PC-3 (cell line): ENCODE results near the gene KEAP1. TPM values are rescaled to one million over a fixed set of nuclear protein-coding genes. Genes with fewer than 3 reads are reported as not detected.

Source experiments
- ATAC-seq: fragments of 200-7000 bp; cut with Tn5 transposase; 2 replicates; pipeline ENCODE4 v1.9.1; 2020; ENCODE audit warnings: mild to moderate bottlenecking, moderate library complexity
- BruUV-seq: library from RNA; stranded (reverse); fragments of 400-500 nt; replicated peaks from 2 replicates; lab custom pipeline; 2021; lab: Mats Ljungman, UMichigan
- CTCF ChIA-PET: fragments of 300-600 bp; sonication (Branson Sonifier 250); formaldehyde crosslinking; loops from one replicate; lab custom pipeline; 2022; ENCODE audit warnings: antibody characterized with exemption; lab: Charles Lee
- POLR2A ChIA-PET: fragments of 300-600 bp; sonication (Branson Sonifier 250); formaldehyde crosslinking; loops from one replicate; lab custom pipeline; 2022; ENCODE audit warnings: antibody characterized with exemption; ENCODE audit not compliant: unreplicated experiment; lab: Charles Lee
- DNase-seq: peaks from one replicate; pipeline ENCODE4 v3.0.0-alpha.2; 2015
- H2AFZ ChIP-seq: fragments of 300-600 bp; sonication (generic); 2 replicates; pipeline ENCODE4 v1.6.0; 2016; ENCODE audit warnings: antibody characterized with exemption, low read length
- H3F3A ChIP-seq: fragments of 300-600 bp; sonication (generic); one replicate; pipeline ENCODE4 v1.6.0; 2017; ENCODE audit warnings: antibody characterized with exemption, low read length, control low read depth, mild to moderate bottlenecking; ENCODE audit not compliant: unreplicated experiment
- H3K27ac ChIP-seq: fragments of 300-600 bp; sonication (generic); 2 replicates; pipeline ENCODE4 v1.5.1; 2016; ENCODE audit warnings: mild to moderate bottlenecking, low read length
- H3K27me3 ChIP-seq: fragments of 300-600 bp; sonication (generic); 2 replicates; pipeline ENCODE4 v1.6.1; 2016; ENCODE audit warnings: low read length, mixed read lengths
- H3K36me3 ChIP-seq: fragments of 300-600 bp; sonication (generic); 2 replicates; pipeline ENCODE4 v1.6.1; 2016; ENCODE audit warnings: low read depth, mixed run types, low read length, mixed read lengths
- H3K4me1 ChIP-seq: fragments of 300-600 bp; sonication (generic); 2 replicates; pipeline ENCODE4 v1.5.1; 2016; ENCODE audit warnings: low read length; ENCODE audit not compliant: insufficient read depth
- H3K4me2 ChIP-seq: fragments of 300-600 bp; sonication (generic); 2 replicates; pipeline ENCODE4 v1.6.0; 2016; ENCODE audit warnings: low read length
- H3K4me3 ChIP-seq: fragments of 300-600 bp; sonication (generic); 2 replicates; pipeline ENCODE4 v1.5.1; 2016; ENCODE audit warnings: mild to moderate bottlenecking, low read length, mixed read lengths
- H3K79me2 ChIP-seq: fragments of 300-600 bp; sonication (generic); 2 replicates; pipeline ENCODE4 v1.6.1; 2017; ENCODE audit warnings: low read length, mixed read lengths
- H3K9ac ChIP-seq: fragments of 300-600 bp; sonication (generic); 2 replicates; pipeline ENCODE4 v1.6.0; 2016; ENCODE audit warnings: mild to moderate bottlenecking, low read length
- H3K9me2 ChIP-seq: fragments of 300-600 bp; sonication (generic); replicated peaks from 2 replicates; pipeline ENCODE4 v1.6.1; 2016; ENCODE audit warnings: mixed run types, low read length, mixed read lengths
- H3K9me3 ChIP-seq: fragments of 300-600 bp; sonication (generic); 2 replicates; pipeline ENCODE4 v1.6.1; 2016; ENCODE audit warnings: low read length, mixed read lengths
- H4K20me1 ChIP-seq: fragments of 300-600 bp; sonication (generic); 2 replicates; pipeline ENCODE4 v1.6.1; 2016; ENCODE audit warnings: low read length, mixed read lengths
- EZH2 ChIP-seq: fragments of 300-600 bp; sonication (generic); IDR thresholded peaks from one replicate; pipeline ENCODE4 v1.6.1; 2017; ENCODE audit warnings: antibody characterized with exemption, mild to moderate bottlenecking, low read length; ENCODE audit not compliant: unreplicated experiment
- EZH2phosphoT487 ChIP-seq: fragments of 300-600 bp; sonication (generic); IDR thresholded peaks from 2 replicates; pipeline ENCODE4 v1.6.1; 2018; ENCODE audit warnings: mild to moderate bottlenecking, antibody characterized with exemption, low read length, borderline replicate concordance
- intact Hi-C: fragments of 100-400 bp; cut with micrococcal nuclease; formaldehyde crosslinking; loops from 2 replicates; pipeline ENCODE4 v1.9.0; 2023
- total RNA-seq: library from RNA; depleted of rRNA; stranded (reverse); fragments of >200 nt; gene quantifications from 2 replicates; pipeline ENCODE4 v1.2.3, GENCODE V29; 2014
- TF ChIP-seq, protein P1 (sequence below): fragments of 300-600 bp; sonication (generic); conservative IDR thresholded peaks from 2 replicates; pipeline ENCODE4 v1.5.1; 2017; ENCODE audit warnings: antibody characterized with exemption, low read depth, mild to moderate bottlenecking, low read length

Gene KEAP1
- total RNA-seq, 1 experiment from 2014 or later, result 151 TPM

DNA sequence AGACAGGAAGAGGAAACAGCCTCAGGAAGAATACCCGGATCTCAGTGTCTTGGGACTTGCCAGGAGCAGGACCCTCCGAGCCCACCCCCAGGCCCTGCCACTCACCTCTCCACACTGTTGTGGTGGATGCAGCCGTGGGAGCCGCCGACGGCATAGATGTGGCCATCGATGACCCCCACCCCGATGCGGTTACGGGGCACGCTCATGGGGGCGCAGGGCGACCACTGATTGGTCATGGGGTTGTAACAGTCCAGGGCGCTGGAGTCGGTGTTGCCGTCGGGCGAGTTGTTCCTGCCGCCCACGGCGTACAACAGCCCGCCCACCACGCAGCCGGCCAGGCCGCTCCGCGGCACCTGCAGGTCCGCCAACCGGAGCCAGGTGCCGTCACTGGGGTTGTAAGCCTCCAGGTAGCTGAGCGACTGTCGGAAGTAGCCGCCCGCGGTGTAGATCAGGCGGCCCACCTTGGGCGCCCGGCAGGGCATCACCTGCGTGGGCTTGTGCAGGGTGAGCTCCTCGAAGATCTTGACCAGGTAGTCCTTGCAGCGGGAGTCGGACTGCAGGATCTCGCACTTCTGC, 11.6 kb downstream of the KEAP1 start:
- Histone ChIP-seq H3K4me2 (no peak overlapping the region), H3K79me2 (peaks cover 34% of the 10 kb centered on the region), H3K9me3 (no peaks in the 10 kb centered on the region), H3K27ac (no peak overlapping the region), H3K36me3 (peaks cover 53% of the 10 kb centered on the region), H3F3A (no peaks in the 10 kb centered on the region), H2AFZ (no peak overlapping the region), H3K27me3 (no peaks in the 10 kb centered on the region), H3K4me1 (no peaks in the 10 kb centered on the region), H3K4me3 (no peak overlapping the region), H3K9ac (no peak overlapping the region), H3K9me2 (no peaks in the 10 kb centered on the region), H4K20me1 (no peaks in the 10 kb centered on the region)
- TF ChIP-seq EZH2 (no peak), EZH2phosphoT487 (no peak)
- TF ChIP-seq, protein P1, sequence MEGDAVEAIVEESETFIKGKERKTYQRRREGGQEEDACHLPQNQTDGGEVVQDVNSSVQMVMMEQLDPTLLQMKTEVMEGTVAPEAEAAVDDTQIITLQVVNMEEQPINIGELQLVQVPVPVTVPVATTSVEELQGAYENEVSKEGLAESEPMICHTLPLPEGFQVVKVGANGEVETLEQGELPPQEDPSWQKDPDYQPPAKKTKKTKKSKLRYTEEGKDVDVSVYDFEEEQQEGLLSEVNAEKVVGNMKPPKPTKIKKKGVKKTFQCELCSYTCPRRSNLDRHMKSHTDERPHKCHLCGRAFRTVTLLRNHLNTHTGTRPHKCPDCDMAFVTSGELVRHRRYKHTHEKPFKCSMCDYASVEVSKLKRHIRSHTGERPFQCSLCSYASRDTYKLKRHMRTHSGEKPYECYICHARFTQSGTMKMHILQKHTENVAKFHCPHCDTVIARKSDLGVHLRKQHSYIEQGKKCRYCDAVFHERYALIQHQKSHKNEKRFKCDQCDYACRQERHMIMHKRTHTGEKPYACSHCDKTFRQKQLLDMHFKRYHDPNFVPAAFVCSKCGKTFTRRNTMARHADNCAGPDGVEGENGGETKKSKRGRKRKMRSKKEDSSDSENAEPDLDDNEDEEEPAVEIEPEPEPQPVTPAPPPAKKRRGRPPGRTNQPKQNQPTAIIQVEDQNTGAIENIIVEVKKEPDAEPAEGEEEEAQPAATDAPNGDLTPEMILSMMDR, result no peak
- CTCF ChIA-PET, result no interaction called here
- BruUV-seq, result no TSS peak
- DNase-seq, result no peak
- intact Hi-C loops, result no loop called here
- ATAC-seq, result no peak
- POLR2A ChIA-PET, result no interaction called here

DNA sequence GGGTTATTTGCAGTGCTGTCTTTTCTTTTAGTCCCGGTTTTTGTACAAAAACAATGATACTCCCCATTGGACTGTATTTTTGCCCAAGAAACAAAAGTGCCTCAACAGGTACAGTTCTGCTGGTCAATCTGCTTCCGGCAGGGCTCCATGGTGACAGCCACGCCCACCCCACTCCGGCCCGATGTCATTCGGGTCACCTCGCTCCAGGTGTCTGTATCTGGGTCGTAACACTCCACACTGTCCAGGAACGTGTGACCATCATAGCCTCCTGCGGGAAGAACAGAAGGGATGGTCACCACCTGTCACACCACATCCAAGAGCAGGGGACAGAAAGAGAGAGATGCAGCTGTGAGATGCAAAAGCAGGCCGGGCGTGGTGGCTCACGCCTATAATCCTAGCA, 16.6 kb downstream of the KEAP1 start:
- TF ChIP-seq, protein P1, result no peak
- TF ChIP-seq EZH2, result no peak
- no peak for TF ChIP-seq EZH2phosphoT487
- intact Hi-C loops, result no loop called here
- Histone ChIP-seq H3K4me3 (no peak overlapping the region), H3K4me1 (no peaks in the 10 kb centered on the region), H3K4me2 (no peak overlapping the region), H3K9me2 (no peaks in the 10 kb centered on the region), H3K27me3 (no peaks in the 10 kb centered on the region), H3K79me2 (peaks cover 13% of the 10 kb centered on the region), H3F3A (no peaks in the 10 kb centered on the region), H3K27ac (no peak overlapping the region), H2AFZ (no peak overlapping the region), H3K9me3 (no peaks in the 10 kb centered on the region), H3K9ac (no peak overlapping the region), H4K20me1 (no peaks in the 10 kb centered on the region), H3K36me3 (peaks cover 46% of the 10 kb centered on the region)
- DNase-seq (no peak), ATAC-seq (no peak)
- BruUV-seq, result no TSS peak
- CTCF ChIA-PET, result no interaction called here
- POLR2A ChIA-PET, result no interaction called here

DNA sequence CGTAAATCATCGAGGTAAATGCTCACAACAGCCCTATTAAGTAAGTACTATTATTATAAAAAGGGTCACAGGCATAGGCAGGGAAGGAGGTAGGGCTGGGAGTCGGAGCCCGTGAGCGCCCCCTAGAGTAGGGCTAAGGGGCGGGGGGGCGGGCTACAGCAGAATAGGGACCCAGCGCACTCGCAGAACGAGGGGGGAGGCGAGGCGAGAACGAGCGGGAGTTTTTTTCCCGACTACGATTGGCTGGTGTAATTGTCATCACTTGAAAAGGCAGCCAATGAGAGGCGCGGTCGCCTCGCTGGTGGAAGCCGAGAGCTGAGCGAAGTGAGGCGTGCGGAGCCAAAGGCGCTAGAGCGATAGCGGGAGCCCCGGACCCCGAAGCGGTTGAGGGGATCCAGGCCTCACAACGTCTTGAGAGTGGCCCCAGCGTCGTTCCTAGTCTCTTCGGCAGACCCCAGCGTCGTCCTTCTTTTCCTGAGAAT, 24.2 kb downstream of the KEAP1 start:
- H3F3A ChIP-seq, result no peaks in the 10 kb centered on the region
- no peaks in the 10 kb centered on the region for H4K20me1 ChIP-seq
- no peak overlapping the region for H2AFZ ChIP-seq
- no peaks in the 10 kb centered on the region for H3K4me1 ChIP-seq
- POLR2A ChIA-PET, result no interaction called here
- no peak overlapping the region for H3K4me2 ChIP-seq
- DNase-seq, result peak; percentile 59
- CTCF ChIA-PET, result interaction anchor here (1.4 kb wide), 1 partner anchor 62 kb away, joined by 5 read pairs; no protein-coding TSS in a partner anchor
- no peaks in the 10 kb centered on the region for H3K27me3 ChIP-seq
- ATAC-seq, result peak; percentile 70
- H3K27ac ChIP-seq, result no peak overlapping the region
- no peaks in the 10 kb centered on the region for H3K79me2 ChIP-seq
- no peak overlapping the region for H3K4me3 ChIP-seq
- BruUV-seq, result no TSS peak
- H3K36me3 ChIP-seq, result no peaks in the 10 kb centered on the region
- no peaks in the 10 kb centered on the region for H3K9me2 ChIP-seq
- H3K9ac ChIP-seq, result no peak overlapping the region
- intact Hi-C loops, result loop anchor here (10.0 kb wide), 1 partner anchor 166 kb away; no protein-coding TSS in a partner anchor
- H3K9me3 ChIP-seq, result no peaks in the 10 kb centered on the region
- TF ChIP-seq, protein P1, result peak; percentile 32; the same call in 1 of the 2 replicates
- TF ChIP-seq EZH2 (no peak), EZH2phosphoT487 (no peak)
